Measurements from ENCODE around the gene ADAM15.

ADAM15 gene

DNA sequence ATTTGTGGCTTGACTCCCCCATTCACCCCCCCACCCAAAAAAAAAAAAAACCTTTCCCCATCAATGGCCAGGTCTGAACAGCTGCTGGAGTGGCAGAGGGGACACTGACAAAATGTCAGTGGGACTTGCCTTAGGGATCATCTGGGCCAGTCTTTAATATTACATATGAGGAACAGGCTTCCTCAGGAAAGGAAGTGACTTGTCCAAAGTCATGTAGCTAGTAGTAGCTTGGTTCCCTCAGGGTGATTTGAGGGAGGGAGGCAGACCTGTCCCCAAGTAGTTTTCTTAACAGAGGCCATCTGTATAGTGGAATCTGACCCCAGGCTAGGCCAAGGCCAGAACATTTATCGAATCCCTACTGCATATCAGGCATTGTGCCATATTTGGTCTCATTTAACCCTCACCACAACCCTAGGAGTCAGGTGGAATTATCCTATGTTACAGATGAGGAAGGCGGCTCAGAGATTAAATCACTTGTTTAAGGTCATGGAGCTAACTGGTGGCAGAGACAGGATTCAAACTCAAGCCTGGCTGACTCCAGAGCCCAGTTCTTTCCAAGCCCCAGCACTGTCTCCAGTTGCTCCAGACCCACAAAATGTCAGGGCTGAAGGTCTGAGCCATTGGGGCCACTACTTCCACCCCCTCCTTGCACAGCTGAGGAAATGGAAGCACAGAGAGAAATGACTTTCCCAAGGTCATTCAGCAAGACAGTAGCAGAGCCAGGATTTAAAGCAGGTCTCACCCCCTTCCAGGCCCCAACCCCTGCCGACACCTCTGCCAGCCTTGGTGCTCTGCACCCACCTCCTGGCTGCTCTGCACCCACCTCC is 38.1 kb upstream of the ADAM15 start:
- DNase-seq, result no peak

GRCh38 chr1:155013632-155014031 is 37.5 kb upstream of the ADAM15 start:
- peak in 3 of 5 donors; percentile 36 to 55 (median 53) for DNase-seq

DNA sequence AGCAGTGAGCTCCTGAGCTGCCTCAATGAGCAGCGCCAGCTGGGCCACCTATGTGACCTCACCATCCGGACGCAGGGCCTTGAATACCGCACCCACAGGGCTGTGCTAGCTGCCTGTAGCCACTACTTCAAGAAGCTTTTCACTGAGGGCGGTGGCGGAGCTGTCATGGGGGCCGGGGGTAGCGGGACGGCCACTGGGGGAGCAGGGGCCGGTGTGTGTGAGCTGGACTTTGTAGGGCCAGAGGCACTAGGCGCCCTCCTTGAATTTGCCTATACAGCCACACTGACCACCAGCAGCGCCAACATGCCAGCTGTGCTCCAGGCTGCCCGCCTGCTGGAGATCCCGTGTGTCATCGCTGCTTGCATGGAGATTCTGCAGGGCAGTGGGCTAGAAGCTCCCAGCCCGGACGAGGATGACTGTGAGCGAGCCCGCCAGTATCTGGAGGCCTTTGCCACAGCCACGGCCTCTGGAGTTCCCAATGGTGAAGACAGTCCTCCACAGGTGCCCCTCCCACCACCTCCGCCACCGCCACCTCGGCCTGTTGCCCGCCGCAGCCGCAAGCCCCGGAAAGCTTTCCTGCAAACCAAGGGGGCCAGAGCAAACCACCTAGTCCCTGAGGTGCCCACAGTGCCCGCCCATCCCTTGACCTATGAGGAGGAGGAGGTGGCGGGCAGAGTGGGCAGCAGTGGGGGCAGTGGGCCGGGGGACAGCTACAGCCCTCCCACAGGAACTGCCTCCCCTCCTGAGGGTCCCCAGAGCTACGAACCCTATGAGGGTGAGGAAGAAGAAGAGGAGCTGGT is 36.2 kb upstream of the ADAM15 start:
- DNase-seq, result no peak

DNA sequence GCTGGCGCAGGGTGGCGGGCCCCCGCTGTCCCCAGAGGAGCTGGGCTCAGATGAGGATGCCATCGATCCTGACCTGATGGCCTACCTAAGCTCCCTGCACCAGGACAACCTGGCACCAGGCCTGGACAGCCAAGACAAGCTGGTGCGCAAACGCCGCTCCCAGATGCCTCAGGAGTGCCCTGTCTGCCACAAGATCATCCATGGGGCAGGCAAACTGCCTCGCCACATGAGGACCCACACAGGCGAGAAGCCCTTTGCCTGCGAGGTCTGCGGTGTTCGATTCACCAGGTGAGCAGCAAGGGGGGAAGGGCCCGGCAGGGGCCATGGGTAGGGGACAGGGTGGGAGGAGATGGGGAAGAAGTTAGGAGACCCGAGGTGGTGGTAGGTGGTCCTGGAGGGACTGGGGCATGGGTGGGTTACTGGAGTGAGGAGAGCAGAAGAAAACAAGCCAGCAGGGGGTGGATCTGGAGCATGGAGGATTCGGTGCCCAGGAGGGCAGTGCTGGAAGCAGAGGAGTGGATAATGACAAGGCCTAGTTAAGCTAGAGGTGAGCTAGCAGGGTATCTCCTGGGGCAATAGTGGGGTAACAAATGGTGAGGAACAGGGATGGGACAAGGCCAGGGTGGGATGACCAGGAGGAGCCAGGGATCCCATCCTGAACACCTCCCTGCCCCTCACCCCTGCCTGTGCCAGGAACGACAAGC is 35.4 kb upstream of the ADAM15 start:
- DNase-seq, result no peak

GRCh38 chr1:155016231-155016831 is 34.8 kb upstream of the ADAM15 start:
- DNase-seq, result peak in 1 of 5 donors; percentile 43

- DNase-seq, result peak; percentile 79 to 88 (median 82)
Measured at GRCh38 chr1:155017041-155017945, 33.8 kb upstream of the ADAM15 start.

- no peak for DNase-seq
Measured at GRCh38 chr1:155017946-155018316, 33.2 kb upstream of the ADAM15 start.

DNA sequence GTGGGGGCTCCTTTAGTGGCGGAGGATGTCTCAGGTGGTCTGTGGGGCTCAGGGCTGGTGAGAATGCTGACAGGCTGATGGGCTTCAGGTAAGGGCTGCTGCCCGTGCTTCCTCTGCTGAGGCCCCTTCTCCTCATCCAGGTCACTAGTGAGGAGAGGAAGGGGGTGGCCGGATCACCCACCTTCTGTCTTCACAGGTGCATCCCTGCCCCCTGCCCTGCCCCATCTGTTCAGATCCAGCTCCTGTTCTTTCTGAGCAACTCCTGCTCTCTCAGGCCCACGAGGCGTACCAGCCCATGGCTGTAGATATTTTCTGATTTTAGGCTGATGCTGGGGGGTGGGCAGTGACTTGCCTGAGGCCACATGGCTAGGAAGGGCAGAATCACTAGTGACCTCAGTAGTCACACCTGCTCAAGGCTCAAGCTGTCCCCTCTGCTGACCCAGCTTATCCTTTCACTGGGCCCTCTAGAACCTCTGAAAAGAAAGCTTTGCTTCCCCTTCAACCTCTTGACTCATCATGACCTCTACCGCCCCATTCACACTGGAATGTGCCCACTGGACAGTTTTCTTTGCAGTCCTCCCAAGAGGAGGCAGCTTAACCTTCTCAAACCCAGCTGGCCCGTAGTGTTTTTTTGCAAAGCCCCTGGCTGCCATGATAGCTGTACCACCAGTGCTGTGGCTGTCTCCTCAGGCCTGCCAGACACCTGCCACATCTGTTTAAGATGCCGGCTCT is 32.3 kb upstream of the ADAM15 start:
- DNase-seq, result no peak

DNA sequence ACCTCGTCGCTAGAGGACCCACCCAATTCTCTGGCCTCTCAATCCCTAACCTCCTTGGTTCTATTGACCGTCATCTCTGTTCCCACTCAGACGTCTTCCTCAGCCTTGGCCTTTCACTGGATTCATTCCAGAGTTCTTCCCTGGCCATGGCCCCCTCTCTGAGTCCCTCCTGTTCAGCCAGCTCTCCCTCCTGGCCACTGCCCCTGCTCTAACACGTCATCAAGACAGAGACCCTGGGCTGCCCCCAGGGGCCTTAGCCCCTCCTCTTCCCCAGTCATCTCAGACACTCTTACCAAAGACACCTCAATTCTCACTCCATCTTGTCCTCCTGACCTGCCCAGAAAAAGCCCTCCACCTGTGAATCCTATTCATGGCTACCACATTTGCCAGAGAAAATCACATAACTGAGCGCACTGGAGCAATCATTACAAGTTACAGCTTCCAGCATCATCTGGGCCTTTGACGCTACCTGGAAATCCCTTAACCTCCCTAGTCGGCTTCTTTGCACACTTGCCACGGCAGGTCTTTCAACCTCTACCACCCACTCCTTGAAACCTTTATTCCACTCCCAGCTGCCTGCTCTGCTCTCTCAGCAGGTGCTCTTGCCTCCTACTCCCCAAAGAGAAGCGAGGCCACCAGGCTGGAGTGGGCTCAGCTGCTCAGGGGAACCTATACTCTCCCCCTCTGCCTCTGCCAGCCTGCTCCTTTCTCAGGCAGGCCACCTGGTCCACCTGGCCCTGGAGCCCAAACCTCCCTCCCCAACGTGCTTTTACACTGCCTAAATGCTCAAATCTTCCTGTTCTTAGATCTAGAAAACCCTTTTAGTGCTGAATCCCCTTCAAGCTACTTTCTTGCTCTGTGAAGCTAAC is 31.5 kb upstream of the ADAM15 start:
- no peak for DNase-seq

GRCh38 chr1:155022136-155022926 is 28.8 kb upstream of the ADAM15 start:
- no peak for DNase-seq

DNA sequence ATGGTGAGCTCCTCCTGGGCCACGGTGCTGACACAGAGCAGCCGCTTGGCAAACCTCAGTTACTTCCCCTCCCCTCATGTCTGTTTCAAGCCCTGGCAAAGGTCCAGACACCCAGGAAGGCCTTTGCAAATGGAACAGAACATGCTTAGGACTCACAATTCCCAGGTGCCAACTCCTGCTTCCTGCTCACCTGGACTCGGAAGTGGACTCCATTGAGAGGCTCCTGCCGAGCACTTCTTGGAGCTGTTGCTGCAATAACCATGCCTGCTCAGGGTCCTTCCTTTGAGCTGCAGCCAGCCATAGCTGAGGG is 28.2 kb upstream of the ADAM15 start:
- no peak for DNase-seq

DNA sequence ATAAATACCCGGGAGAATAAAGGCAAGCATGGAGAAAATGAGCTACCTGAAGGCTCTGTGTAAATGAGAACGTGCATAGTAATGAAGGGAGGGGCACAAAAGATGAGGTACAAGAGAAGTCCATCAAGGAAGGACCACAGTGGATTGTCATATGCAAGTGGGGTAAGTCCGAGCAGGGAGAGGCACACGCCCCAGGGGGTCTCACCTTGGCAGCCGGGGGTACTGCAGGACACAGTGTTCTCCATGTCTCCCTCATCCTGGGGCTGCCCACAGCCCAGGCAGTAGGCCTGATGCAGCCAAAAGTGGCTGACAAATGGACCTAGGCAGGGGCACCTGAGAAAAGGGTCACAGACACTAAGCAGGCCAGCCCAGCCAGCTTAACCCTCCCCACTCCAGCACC is 27.5 kb upstream of the ADAM15 start:
- no peak for DNase-seq

DNA sequence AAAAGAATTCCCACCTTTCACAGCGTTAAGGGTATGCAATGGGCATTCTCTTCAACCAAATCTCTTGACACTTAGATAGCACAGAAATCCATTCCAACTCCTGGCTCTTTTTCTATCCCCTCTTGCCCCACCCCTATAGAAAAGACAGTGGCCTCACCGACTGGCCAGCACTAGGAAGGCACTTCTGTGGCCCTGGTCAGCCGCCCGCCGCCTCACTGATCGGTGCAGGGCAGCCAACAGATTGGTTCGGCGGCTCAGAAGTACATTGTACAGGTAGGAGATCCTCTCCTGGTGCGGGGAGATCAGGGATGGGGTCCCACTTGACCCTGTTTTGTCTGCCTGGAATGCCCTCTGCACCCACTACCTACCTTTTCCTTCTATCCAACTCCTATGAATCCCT is 26.8 kb upstream of the ADAM15 start:
- no peak for DNase-seq

DNA sequence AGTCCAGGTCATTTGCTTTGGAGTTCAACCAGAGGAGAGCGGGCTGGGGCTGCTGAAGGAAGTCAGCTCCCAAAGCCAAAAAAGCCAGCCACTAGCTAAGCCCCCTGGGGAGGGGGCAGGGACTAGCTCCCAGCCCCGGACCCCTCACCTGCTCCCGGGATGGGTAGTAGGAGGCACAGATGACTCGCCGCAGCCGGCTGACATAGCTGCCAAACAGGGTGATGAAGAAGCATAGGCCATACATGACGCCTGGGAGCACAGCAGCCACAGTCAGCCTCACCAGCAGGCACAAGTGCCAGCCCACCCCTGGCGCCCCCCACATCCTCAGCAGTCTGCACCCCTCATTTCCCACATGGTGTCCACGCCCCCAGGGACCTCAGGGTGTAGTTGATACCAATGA is 25.0 kb upstream of the ADAM15 start:
- DNase-seq, result no peak

DNA sequence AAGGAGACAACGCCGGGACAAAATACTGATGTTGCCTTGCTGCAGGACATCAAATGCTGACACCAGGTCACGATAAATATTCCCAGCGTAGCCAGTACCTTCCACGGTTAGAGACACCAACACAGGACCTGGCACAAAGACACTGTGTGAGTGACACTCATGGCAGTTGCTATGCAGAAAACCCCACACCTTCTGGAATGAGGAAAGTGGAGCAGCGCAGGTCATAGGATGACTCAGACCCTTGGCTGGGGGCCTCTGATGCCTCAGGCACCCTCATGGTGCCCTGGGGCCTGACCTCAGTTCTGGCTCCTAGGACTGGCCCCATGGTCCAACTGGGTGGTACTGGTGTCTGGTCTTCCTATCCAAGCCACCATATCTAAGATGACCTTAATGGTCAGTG is 24.5 kb upstream of the ADAM15 start:
- no peak for DNase-seq

DNA sequence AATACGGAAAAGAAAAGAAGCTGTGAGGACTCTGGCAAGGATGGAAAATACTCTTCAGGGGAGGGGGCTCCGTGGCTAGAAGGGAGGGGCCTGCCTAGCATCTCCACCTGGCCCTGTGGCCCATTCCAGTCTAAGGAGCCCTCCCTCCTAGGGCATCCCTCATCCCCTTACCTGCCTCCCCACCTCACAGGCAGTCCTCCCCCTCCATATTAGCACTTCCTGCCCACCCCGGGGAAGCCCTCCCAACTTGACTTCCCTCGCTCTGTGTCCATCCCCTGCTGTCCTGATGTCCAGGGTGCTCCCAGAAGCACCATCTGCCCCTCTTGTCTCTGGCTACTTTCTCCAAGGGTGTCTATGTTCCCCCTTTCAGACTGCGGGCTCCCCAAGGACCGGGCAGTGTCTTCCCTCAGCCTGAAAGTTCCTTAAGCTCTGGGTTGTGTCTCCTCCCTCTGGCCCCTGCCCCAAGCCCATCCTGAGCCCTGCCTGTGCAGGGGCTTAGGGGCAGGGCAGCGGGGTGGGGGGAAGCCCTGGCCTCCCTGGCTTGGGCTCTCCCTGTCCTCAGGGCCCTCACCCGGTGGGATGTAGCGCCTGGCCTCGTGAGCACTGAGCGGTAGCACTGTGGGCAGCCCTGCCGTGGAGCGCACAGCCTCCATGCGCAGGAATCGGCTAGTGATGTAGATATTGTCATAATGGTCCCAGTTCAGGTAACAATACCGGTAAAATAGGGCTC is 21.4 kb upstream of the ADAM15 start:
- no peak for DNase-seq

- DNase-seq, result no peak
Measured at GRCh38 chr1:155030243-155030795, 20.8 kb upstream of the ADAM15 start.

DNA sequence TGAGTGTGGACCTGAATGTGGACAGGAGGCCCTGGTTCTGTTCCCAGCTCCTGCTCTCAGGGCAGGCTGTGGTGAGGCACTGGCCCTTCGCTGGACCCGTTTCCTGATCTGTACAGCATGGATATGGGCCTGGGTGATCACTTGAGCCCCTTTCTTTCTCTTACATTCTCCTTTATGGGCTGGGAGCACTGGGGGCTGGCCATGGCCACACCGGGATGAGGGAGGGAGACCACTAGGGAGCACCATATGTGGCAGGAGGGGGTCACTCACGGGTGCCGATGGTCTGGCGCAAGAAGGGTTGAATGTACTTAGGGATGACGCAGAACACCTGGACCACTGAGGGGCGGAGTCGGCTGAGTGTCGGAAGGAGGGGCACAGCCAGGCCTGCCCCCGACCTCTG is 20.2 kb upstream of the ADAM15 start:
- no peak for DNase-seq

GRCh38 chr1:155032886-155033285 is 18.2 kb upstream of the ADAM15 start:
- DNase-seq, result no peak

All from T-helper 1 cell (primary cell).